H1 (cell line): ENCODE measurements around the gene NFKB1. TPM values are rescaled to one million over a fixed set of nuclear protein-coding genes. Genes with fewer than 3 reads are reported as not detected.

ENCODE experiments used
- CTCF ChIA-PET: fragments of 300-600 bp; sonication (Branson Sonifier 250); formaldehyde crosslinking; loops from one replicate; lab custom pipeline; 2021; ENCODE audit not compliant: partially characterized antibody; lab: Charles Lee
- POLR2A ChIA-PET: fragments of 300-600 bp; sonication (Branson Sonifier 250); formaldehyde crosslinking; loops from one replicate; lab custom pipeline; 2021; ENCODE audit warnings: inconsistent platforms; ENCODE audit not compliant: partially characterized antibody; lab: Charles Lee
- DNase-seq, 2 experiments: peaks; one replicate each; pipeline versions ENCODE4 v3.0.0 to v3.0.0-alpha.2; 2010 to 2022; ENCODE audit warnings: low spot score in 2 of 2, low read depth in 1 of 2, mixed read lengths in 1 of 2
- FAIRE-seq: peaks from 2 replicates; lab custom pipeline; 2011; peaks lifted over from hg19 to GRCh38; lab: Jason Lieb, UNC
- H2AFZ ChIP-seq: 2 replicates; pipeline ENCODE4 v1.8.1; 2012; ENCODE audit warnings: low read length, inconsistent platforms
- H2AK5ac ChIP-seq: 2 replicates; pipeline ENCODE4 v1.6.1; 2013; ENCODE audit warnings: low read depth, low read length
- H2BK120ac ChIP-seq: replicated peaks from 2 replicates; pipeline ENCODE3; 2013; ENCODE audit warnings: low read depth, low read length, inconsistent platforms
- H2BK12ac ChIP-seq: 2 replicates; pipeline ENCODE4 v1.6.1; 2013; ENCODE audit warnings: low read depth, low read length
- H2BK15ac ChIP-seq: 2 replicates; pipeline ENCODE4 v1.6.1; 2013; ENCODE audit warnings: low read length
- H2BK20ac ChIP-seq: 2 replicates; pipeline ENCODE4 v1.6.1; 2013; ENCODE audit warnings: low read length
- H2BK5ac ChIP-seq: 2 replicates; pipeline ENCODE4 v1.6.1; 2013; ENCODE audit warnings: low read depth, low read length
- H3K14ac ChIP-seq: 2 replicates; pipeline ENCODE4 v1.6.1; 2013; ENCODE audit warnings: inconsistent platforms; ENCODE audit not compliant: insufficient read length
- H3K18ac ChIP-seq: 2 replicates; pipeline ENCODE4 v1.6.1; 2013; ENCODE audit warnings: low read length; ENCODE audit errors: extremely low read depth
- H3K23ac ChIP-seq: 2 replicates; pipeline ENCODE4 v1.6.1; 2013; ENCODE audit warnings: inconsistent platforms; ENCODE audit not compliant: insufficient read length
- H3K23me2 ChIP-seq: 2 replicates; pipeline ENCODE4 v1.6.1; 2013; ENCODE audit warnings: low read depth, low read length
- H3K27ac ChIP-seq: 2 replicates; pipeline ENCODE4 v1.6.1; 2011; ENCODE audit warnings: low read depth, low read length, inconsistent platforms
- H3K27me3 ChIP-seq, 4 experiments: replicated peaks in 1 of 4; 1 replicate in 1 of 4; 2 replicates in 3 of 4; pipeline versions ENCODE4 v1.6.1 to v1.8.1; 2011 to 2013; ENCODE audit warnings: low read length in 3 of 4, mild to moderate bottlenecking in 3 of 4, inconsistent platforms in 2 of 4, mixed read lengths in 2 of 4, moderate library complexity in 1 of 4; ENCODE audit not compliant: control insufficient read depth in 3 of 4, insufficient read depth in 3 of 4; ENCODE audit errors: extremely low read depth in 1 of 4
- H3K36me3 ChIP-seq, 4 experiments: 2 replicates each; pipeline versions ENCODE4 v1.6.1 to v1.8.1; 2011 to 2013; ENCODE audit warnings: mild to moderate bottlenecking in 4 of 4, low read length in 3 of 4, moderate library complexity in 2 of 4, control low read depth in 1 of 4, inconsistent platforms in 1 of 4; ENCODE audit not compliant: insufficient read depth in 4 of 4, control insufficient read depth in 2 of 4
- H3K4ac ChIP-seq: replicated peaks from 2 replicates; pipeline ENCODE3; 2013; ENCODE audit warnings: low read length, low read depth, mixed read lengths, inconsistent platforms; ENCODE audit not compliant: insufficient read length
- H3K4me1 ChIP-seq, 4 experiments: replicated peaks in 1 of 4; 1 replicate in 1 of 4; 2 replicates in 3 of 4; pipeline versions ENCODE4 v1.6.1 to v1.8.1; 2011 to 2013; ENCODE audit warnings: low read length in 3 of 4, inconsistent platforms in 2 of 4, mixed read lengths in 1 of 4; ENCODE audit not compliant: insufficient read depth in 4 of 4, control insufficient read depth in 3 of 4
- H3K4me2 ChIP-seq, 2 experiments: 2 replicates each; pipeline versions ENCODE4 v1.6.1 to v1.8.1; 2011 to 2013; ENCODE audit warnings: low read depth in 2 of 2, low read length in 2 of 2, control low read depth in 1 of 2, inconsistent platforms in 1 of 2, mild to moderate bottlenecking in 1 of 2; ENCODE audit not compliant: insufficient read depth in 1 of 2
- H3K4me3 ChIP-seq, 4 experiments: fragments of 200-600, 300-600 bp in 1 of 4; sonication (generic), shearing (Covaris generic), sonication (Bioruptor Twin) in 1 of 4; 2 replicates each; pipeline versions ENCODE4 v1.5.1 to v1.8.1; 2011 to 2016; ENCODE audit warnings: low read length in 4 of 4, low read depth in 3 of 4, control low read depth in 2 of 4, inconsistent platforms in 2 of 4, mild to moderate bottlenecking in 2 of 4, mixed read lengths in 1 of 4, moderate library complexity in 1 of 4; ENCODE audit not compliant: insufficient read depth in 2 of 4; ENCODE audit errors: extremely low read depth in 1 of 4
- H3K56ac ChIP-seq: replicated peaks from 2 replicates; pipeline ENCODE3; 2013; ENCODE audit warnings: low read depth, mild to moderate bottlenecking, mixed read lengths, low read length, inconsistent platforms; ENCODE audit not compliant: insufficient read length
- H3K79me1 ChIP-seq: 2 replicates; pipeline ENCODE4 v1.6.1; 2013; ENCODE audit warnings: low read depth, low read length, control low read depth
- H3K79me2 ChIP-seq, 2 experiments: 2 replicates each; pipeline versions ENCODE4 v1.6.1 to v1.8.1; 2012 to 2013; ENCODE audit warnings: low read length in 2 of 2, mild to moderate bottlenecking in 2 of 2, inconsistent platforms in 1 of 2; ENCODE audit not compliant: insufficient read depth in 2 of 2, control insufficient read depth in 1 of 2
- H3K9ac ChIP-seq, 4 experiments: replicated peaks in 1 of 4; 1 replicate in 1 of 4; 2 replicates in 3 of 4; pipeline versions ENCODE4 v1.6.1 to v1.8.1; 2011 to 2013; ENCODE audit warnings: low read depth in 3 of 4, low read length in 3 of 4, control low read depth in 2 of 4, mild to moderate bottlenecking in 2 of 4, moderate library complexity in 2 of 4, inconsistent platforms in 1 of 4; ENCODE audit errors: extremely low read depth in 1 of 4
- H3K9me3 ChIP-seq, 2 experiments: 2 replicates each; pipeline versions ENCODE4 v1.6.1 to v1.8.1; 2012 to 2013; ENCODE audit warnings: mild to moderate bottlenecking in 2 of 2, moderate library complexity in 2 of 2, control low read depth in 1 of 2, inconsistent platforms in 1 of 2, low read depth in 1 of 2, low read length in 1 of 2, mixed read lengths in 1 of 2; ENCODE audit not compliant: insufficient read depth in 2 of 2
- H4K20me1 ChIP-seq, 2 experiments: replicated peaks in 1 of 2; 2 replicates each; pipeline versions ENCODE3 to v1.8.1; 2011 to 2013; ENCODE audit warnings: inconsistent platforms in 2 of 2, low read length in 2 of 2, mild to moderate bottlenecking in 1 of 2; ENCODE audit not compliant: insufficient read depth in 2 of 2, control insufficient read depth in 1 of 2
- H4K5ac ChIP-seq: 2 replicates; pipeline ENCODE4 v1.6.1; 2013; ENCODE audit warnings: low read length, low read depth, mixed read lengths, inconsistent platforms; ENCODE audit not compliant: insufficient read length
- H4K8ac ChIP-seq: 2 replicates; pipeline ENCODE4 v1.8.0; 2013; ENCODE audit warnings: mild to moderate bottlenecking, moderate library complexity, low read length, inconsistent platforms; ENCODE audit not compliant: insufficient read depth; ENCODE audit errors: extremely low read depth
- H4K91ac ChIP-seq: replicated peaks from 2 replicates; pipeline ENCODE3; 2013; ENCODE audit warnings: low read length, mixed read lengths, inconsistent platforms; ENCODE audit not compliant: insufficient read length
- BRCA1 ChIP-seq: IDR thresholded peaks from 2 replicates; pipeline ENCODE4 v1.6.1; 2012; ENCODE audit warnings: low read depth, low read length, improper control_type of control experiment
- EP300 ChIP-seq, 2 experiments: IDR thresholded peaks; 1 replicate in 1 of 2; 2 replicates in 1 of 2; pipeline ENCODE4 v1.6.1; 2011 to 2012; ENCODE audit warnings: low read depth in 2 of 2, low read length in 2 of 2, mild to moderate bottlenecking in 2 of 2, borderline replicate concordance in 1 of 2, inconsistent platforms in 1 of 2, moderate library complexity in 1 of 2
- GTF2F1 ChIP-seq: IDR thresholded peaks from 2 replicates; pipeline ENCODE4 v1.6.1; 2012; ENCODE audit warnings: low read depth, low read length, improper control_type of control experiment, borderline replicate concordance
- HDAC6 ChIP-seq: IDR thresholded peaks from one replicate; pipeline ENCODE4 v1.7.1; 2012; ENCODE audit warnings: low read depth, mild to moderate bottlenecking, inconsistent platforms, low read length, moderate library complexity
- JUN ChIP-seq: IDR thresholded peaks from 2 replicates; pipeline ENCODE4 v1.6.1; 2011; ENCODE audit warnings: low read depth, mild to moderate bottlenecking, improper control_type of control experiment, low read length
- KDM1A ChIP-seq: fragments of 200-600, 300-600 bp; sonication (generic); IDR thresholded peaks from 2 replicates; pipeline ENCODE4 v1.7.1; 2016; ENCODE audit warnings: mild to moderate bottlenecking, low read length, borderline replicate concordance
- KDM4A ChIP-seq: IDR thresholded peaks from one replicate; pipeline ENCODE4 v1.7.1; 2012; ENCODE audit warnings: low read depth, mild to moderate bottlenecking, moderate library complexity, low read length, inconsistent platforms; ENCODE audit not compliant: severe bottlenecking
- POU5F1 ChIP-seq: IDR thresholded peaks from 2 replicates; pipeline ENCODE4 v1.6.1; 2011; ENCODE audit warnings: low read depth, mild to moderate bottlenecking, low read length, moderate library complexity
- RAD21 ChIP-seq, 2 experiments: IDR thresholded peaks in 1 of 2; conservative IDR thresholded peaks in 1 of 2; 2 replicates each; pipeline ENCODE4 v1.6.1; 2011; ENCODE audit warnings: low read depth in 2 of 2, low read length in 2 of 2, improper control_type of control experiment in 1 of 2, inconsistent platforms in 1 of 2, mild to moderate bottlenecking in 1 of 2, moderate library complexity in 1 of 2
- RBBP5 ChIP-seq: IDR thresholded peaks from 2 replicates; pipeline ENCODE4 v1.7.1; 2012; ENCODE audit warnings: low read depth, mild to moderate bottlenecking, inconsistent platforms, low read length, moderate library complexity, borderline replicate concordance
- SAP30 ChIP-seq: fragments of 300-600 bp; sonication (generic); IDR thresholded peaks from 2 replicates; pipeline ENCODE4 v1.7.1; 2012; ENCODE audit warnings: low read length, moderate library complexity, mild to moderate bottlenecking, inconsistent platforms; ENCODE audit not compliant: insufficient read depth, insufficient replicate concordance
- SIRT6 ChIP-seq: IDR thresholded peaks from one replicate; pipeline ENCODE4 v1.7.1; 2012; ENCODE audit warnings: low read length, inconsistent platforms
- SP4 ChIP-seq: IDR thresholded peaks from 2 replicates; pipeline ENCODE4 v1.6.1; 2012; ENCODE audit warnings: low read length, inconsistent platforms
- WGBS, 2 experiments: shearing (Covaris generic) in 1 of 2; methylation state at CpG; one replicate each; pipeline versions ENCODE4 v1.1.6 to v1.1.7; 2013 to 2015; ENCODE audit warnings: low lambda C conversion rate in 2 of 2, mixed read lengths in 2 of 2, inconsistent platforms in 1 of 2, low coverage in 1 of 2, missing lambda C conversion rate in 1 of 2; ENCODE audit not compliant: insufficient replicate concordance in 2 of 2, insufficient coverage in 1 of 2, insufficient read length in 1 of 2; ENCODE audit errors: extremely low coverage in 1 of 2, missing lambda C conversion rate in 1 of 2; 5-methylcytosine and 5-hydroxymethylcytosine counted together
- polyA plus RNA-seq, 7 experiments: library from polyadenylated mRNA; depleted of rRNA in 3 of 7; stranded (reverse) in 5 of 7; unstranded in 2 of 7; fragments of >200 nt in 5 of 7; fragments of 200-250 nt in 2 of 7; gene quantifications; 1 replicate in 5 of 7; 2 replicates in 1 of 7; 4 replicates in 1 of 7; pipeline versions ENCODE4 v1.2.1 to v1.2.3, GENCODE V29; 2011 to 2013; ENCODE audit warnings: missing spikeins in 2 of 7, mixed read lengths in 2 of 7
- total RNA-seq: library from RNA; stranded (reverse); fragmentation: NEBNext Ultra II Directional; extraction: Animal tissue kit (Norgen Biotek cat#: 25700); gene quantifications from 2 replicates; pipeline ENCODE4 v1.2.1, GENCODE V29; 2021

The NFKB1 gene
- total and polyA plus RNA-seq, 2 of the 8 experiments (the other 6 are each of a cell fraction or from before 2014, with no cell fraction given) = 2.9 to 6.8 TPM

DNA sequence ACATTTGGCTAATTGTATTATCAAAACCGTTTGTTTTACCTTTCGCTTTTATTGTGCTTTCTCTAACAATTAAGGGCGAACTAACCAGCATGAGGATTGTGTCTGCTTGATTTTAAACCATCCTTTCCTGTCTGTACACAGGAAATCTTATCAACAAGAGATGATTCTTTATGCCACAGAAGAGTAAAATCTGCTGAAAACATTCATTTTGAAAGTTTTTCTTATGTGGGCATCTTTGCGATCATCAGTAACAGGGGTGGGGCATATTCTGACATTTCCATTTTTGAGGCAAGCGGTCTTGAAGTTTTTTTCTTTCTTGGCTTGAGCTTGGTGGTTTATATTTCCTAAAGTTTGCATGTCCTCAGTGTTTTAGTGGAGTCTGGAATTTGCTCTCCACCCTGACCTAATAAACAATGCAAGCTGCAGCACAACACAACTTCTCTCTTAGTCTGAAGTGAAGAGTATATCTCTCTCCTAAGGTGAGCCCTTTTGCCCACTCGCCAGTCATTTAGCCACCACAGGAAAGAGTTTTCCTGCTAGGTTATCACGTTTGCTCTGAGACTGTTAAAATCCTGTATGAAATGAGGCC lies 26.6 kb downstream of the NFKB1 start:
- H3K18ac ChIP-seq = no peak overlapping the region
- no peak for DNase-seq
- H3K79me1 ChIP-seq = no peaks in the 10 kb centered on the region
- H3K4me1 ChIP-seq = no peaks in the 10 kb centered on the region; a peak in 2 of 7 replicates
- H2AK5ac ChIP-seq = no peak overlapping the region
- H3K79me2 ChIP-seq = no peaks in the 10 kb centered on the region
- no peak overlapping the region for H3K56ac ChIP-seq
- no peak overlapping the region for H3K9ac ChIP-seq
- H2BK120ac ChIP-seq = no peak overlapping the region
- H3K4me3 ChIP-seq = no peak overlapping the region
- H3K4me2 ChIP-seq = no peak overlapping the region
- H3K36me3 ChIP-seq = no peaks in the 10 kb centered on the region
- H2BK5ac ChIP-seq = no peak overlapping the region
- H3K9me3 ChIP-seq = no peaks in the 10 kb centered on the region
- no peak overlapping the region for H4K8ac ChIP-seq
- no peak overlapping the region for H3K4ac ChIP-seq
- H2BK20ac ChIP-seq = no peak overlapping the region
- ChIA-PET POLR2A (no interaction called here), CTCF (interaction anchor here (1.2 to 1.8 kb wide), 2 partner anchors 8 to 481 kb away, joined by 4 read pairs; no protein-coding TSS in a partner anchor)
- H2BK15ac ChIP-seq = no peak overlapping the region
- 83% methylated on average over 7 of the region's 7 CpGs; no CpG with 5 or more reads in 1 of the 2 experiments for WGBS, 2 experiments
- H3K23me2 ChIP-seq = no peaks in the 10 kb centered on the region
- H2BK12ac ChIP-seq = no peak overlapping the region; the same call in 1 of the 2 replicates
- no peak overlapping the region for H2AFZ ChIP-seq
- no peak overlapping the region for H4K5ac ChIP-seq
- no peak overlapping the region for H3K14ac ChIP-seq
- no peaks in the 10 kb centered on the region for H3K27me3 ChIP-seq
- FAIRE-seq = no peak
- H3K23ac ChIP-seq = no peak overlapping the region
- no peak overlapping the region for H4K91ac ChIP-seq
- no peaks in the 10 kb centered on the region for H4K20me1 ChIP-seq
- H3K27ac ChIP-seq = no peak overlapping the region
- TF ChIP-seq RBBP5 = no peak
- TF ChIP-seq SP4 = no peak
- TF ChIP-seq RAD21 (IDR thresholded peaks at IDR 0.05 in 1 of 2, conservative IDR thresholded peaks at IDR 0.05 in 1 of 2; ENCODE audit: low read depth in 2 of 2, low read length in 2 of 2) = no peak
- no peak for TF ChIP-seq BRCA1
- TF ChIP-seq SIRT6 = no peak
- TF ChIP-seq GTF2F1 = no peak
- TF ChIP-seq JUN = no peak
- no peak for TF ChIP-seq KDM4A
- TF ChIP-seq KDM1A = no peak
- TF ChIP-seq POU5F1 = no peak
- no peak for TF ChIP-seq EP300 (IDR thresholded peaks at IDR 0.05; ENCODE audit: borderline replicate concordance in 1 of 2, low read depth in 2 of 2, low read length in 2 of 2)
- TF ChIP-seq SAP30 = no peak
- no peak for TF ChIP-seq HDAC6
